Measurements from ENCODE around the gene ZFAND6. TPM values are rescaled to one million over a fixed set of nuclear protein-coding genes. Genes with fewer than 3 reads are reported as not detected.

Gene ZFAND6
- total and polyA plus RNA-seq, 9 donors = 57.3 to 105 (median 65.4) TPM

GRCh38 chr15:80152180-80152895 is 92.9 kb downstream of the ZFAND6 start:
- 0 to 2% (median 1%) methylated on average over 19 to 35 of the region's 41 CpGs for WGBS, 3 donors
- H3K36me3 ChIP-seq = no peaks in the 10 kb centered on the region
- TF ChIP-seq POLR2A (IDR thresholded peaks at IDR 0.05) = no peak
- no peak for TF ChIP-seq CTCF (IDR thresholded peaks at IDR 0.05)
- no peak for TF ChIP-seq EP300 (IDR thresholded peaks at IDR 0.05)
- no peaks in the 10 kb centered on the region for H3K27me3 ChIP-seq
- peak; percentile 96 to 99 (median 98) for DNase-seq
- H3K27ac ChIP-seq = peak overlapping the region; percentile 47 to 88
- peaks cover 1% of the 10 kb centered on the region for H3K4me1 ChIP-seq (ENCODE audit: insufficient read depth)
- no peaks in the 10 kb centered on the region for H3K9me3 ChIP-seq
- peak overlapping the region; percentile 73 for H3K4me3 ChIP-seq
- intact Hi-C loops (cut with DNase I) = loop anchor here in 1 of 4 donors (5.0 kb wide), 1 partner anchor 95 kb away; the partner anchor contains the start of gene ZFAND6

- no peaks in the 10 kb centered on the region for H3K9me3 ChIP-seq
- DNase-seq = peak in 2 of 5 donors; percentile 32 to 51
- intact Hi-C loops (cut with DNase I) = loop anchor here in 1 of 4 donors (5.0 kb wide), 1 partner anchor 96 kb away; the partner anchor contains the start of gene ZFAND6
- no peaks in the 10 kb centered on the region for H3K36me3 ChIP-seq
- H3K4me1 ChIP-seq (ENCODE audit: insufficient read depth) = peaks cover 1% of the 10 kb centered on the region
- peak within 1 kb of the TSS; percentile 47 to 88 for H3K27ac ChIP-seq
- peak within 1 kb of the TSS; percentile 73 for H3K4me3 ChIP-seq
- WGBS, 3 donors = 1 to 2% (median 1%) methylated on average over 41 to 45 of the region's 45 CpGs
- TF ChIP-seq EP300 (IDR thresholded peaks at IDR 0.05) (no peak), CTCF (IDR thresholded peaks at IDR 0.05) (no peak), POLR2A (IDR thresholded peaks at IDR 0.05) (peak; percentile 34)
- H3K27me3 ChIP-seq = no peaks in the 10 kb centered on the region
These were observed 93.7 kb downstream of the ZFAND6 start, which contains the start of gene FAH for GRCh38 chr15:80152896-80153876. TSS of gene FAH (plus strand) at chr15:80152999. CDS start at chr15:80153055, 56 bp downstream.

- peaks cover 1% of the 10 kb centered on the region for H3K4me1 ChIP-seq (ENCODE audit: insufficient read depth)
- TF ChIP-seq POLR2A (IDR thresholded peaks at IDR 0.05) (no peak), CTCF (IDR thresholded peaks at IDR 0.05) (no peak), EP300 (IDR thresholded peaks at IDR 0.05) (no peak)
- DNase-seq = no peak
- H3K27me3 ChIP-seq = no peaks in the 10 kb centered on the region
- H3K27ac ChIP-seq = no peak overlapping the region
- intact Hi-C loops (cut with DNase I) = loop anchor here in 1 of 4 donors (5.0 kb wide), 1 partner anchor 97 kb away; the partner anchor contains the start of gene ZFAND6
- no peaks in the 10 kb centered on the region for H3K9me3 ChIP-seq
- no peaks in the 10 kb centered on the region for H3K36me3 ChIP-seq
- no peak overlapping the region for H3K4me3 ChIP-seq
- WGBS, 3 donors = 67 to 86% (median 79%) methylated on average over 4 of the region's 4 CpGs
These were observed 94.4 kb downstream of the ZFAND6 start for GRCh38 chr15:80153900-80154299.

- 71 to 78% (median 76%) methylated on average over 6 of the region's 6 CpGs for WGBS, 3 donors
- intact Hi-C loops (cut with DNase I) = loop anchor here in 1 of 4 donors (5.0 kb wide), 1 partner anchor 97 kb away; the partner anchor contains the start of gene ZFAND6
- no peak overlapping the region for H3K4me3 ChIP-seq
These were observed 94.9 kb downstream of the ZFAND6 start for GRCh38 chr15:80154336-80154735.

More at GRCh38 chr15:80154336-80154735, 94.9 kb downstream of the ZFAND6 start:
- no peaks in the 10 kb centered on the region for H3K36me3 ChIP-seq
- DNase-seq = no peak
- H3K4me1 ChIP-seq (ENCODE audit: insufficient read depth) = peaks cover 1% of the 10 kb centered on the region
- TF ChIP-seq POLR2A (IDR thresholded peaks at IDR 0.05) (no peak), EP300 (IDR thresholded peaks at IDR 0.05) (no peak), CTCF (IDR thresholded peaks at IDR 0.05) (no peak)
- no peaks in the 10 kb centered on the region for H3K9me3 ChIP-seq
- no peaks in the 10 kb centered on the region for H3K27me3 ChIP-seq
- no peak overlapping the region for H3K27ac ChIP-seq

Measured in ovary (tissue), 9 donors.